Endothelial cell of umbilical vein (primary cell): Measurements from ENCODE around the gene FAM3D. TPM values are rescaled to one million over a fixed set of nuclear protein-coding genes. Genes with fewer than 3 reads are reported as not detected.

Source experiments
- BruUV-seq: library from RNA; stranded (reverse); fragments of 400-500 nt; replicated peaks from 2 replicates; lab custom pipeline; 2021; lab: Mats Ljungman, UMichigan
- CTCF ChIA-PET: fragments of 300-600, 350-600 bp; sonication (Branson Sonifier 250); formaldehyde crosslinking; loops from one replicate; lab custom pipeline; 2021; ENCODE audit warnings: antibody characterized with exemption, inconsistent platforms; lab: Charles Lee
- POLR2A ChIA-PET: fragments of 300-600, 350-600 bp; sonication (Branson Sonifier 250); formaldehyde crosslinking; loops from one replicate; lab custom pipeline; 2021; ENCODE audit warnings: antibody characterized with exemption, inconsistent platforms; lab: Charles Lee
- DNase-seq: peaks from one replicate; pipeline ENCODE4 v3.0.0-alpha.2; 2011; ENCODE audit warnings: low read depth, low spot score
- FAIRE-seq: peaks from 2 replicates; lab custom pipeline; 2011; peaks lifted over from hg19 to GRCh38; lab: Jason Lieb, UNC
- H2AFZ ChIP-seq: 2 replicates; pipeline ENCODE4 v1.6.0; 2012; ENCODE audit warnings: low read depth, low read length, control low read depth, inconsistent platforms
- H3K27ac ChIP-seq: 2 replicates; pipeline ENCODE4 v1.5.1; 2011; ENCODE audit warnings: low read depth, mild to moderate bottlenecking, control low read depth, low read length, moderate library complexity; ENCODE audit not compliant: insufficient read depth
- H3K27me3 ChIP-seq, 2 experiments: 2 replicates each; pipeline versions ENCODE4 v1.6.0 to v1.6.1; 2011; ENCODE audit warnings: low read length in 2 of 2, mixed read lengths in 1 of 2; ENCODE audit not compliant: control insufficient read depth in 2 of 2, insufficient read depth in 2 of 2
- H3K36me3 ChIP-seq, 2 experiments: 2 replicates in 1 of 2; 3 replicates in 1 of 2; pipeline ENCODE4 v1.5.1; 2011; ENCODE audit warnings: low read length in 2 of 2, mild to moderate bottlenecking in 1 of 2, moderate library complexity in 1 of 2; ENCODE audit not compliant: control insufficient read depth in 2 of 2, insufficient read depth in 2 of 2; ENCODE audit errors: extremely low read depth in 1 of 2
- H3K4me1 ChIP-seq: 3 replicates; pipeline ENCODE4 v1.5.1; 2011; ENCODE audit warnings: mild to moderate bottlenecking, low read length; ENCODE audit not compliant: control insufficient read depth, insufficient read depth; ENCODE audit errors: extremely low read depth
- H3K4me2 ChIP-seq: 2 replicates; pipeline ENCODE4 v1.6.1; 2011; ENCODE audit warnings: low read length, control low read depth, mixed read lengths; ENCODE audit not compliant: insufficient read depth
- H3K4me3 ChIP-seq, 3 experiments: fragments of 200-600 bp in 1 of 3; sonication (generic), shearing (Covaris generic) in 1 of 3; replicated peaks in 1 of 3; 2 replicates each; pipeline ENCODE4 v1.5.1; 2011 to 2016; ENCODE audit warnings: control low read depth in 3 of 3, low read length in 3 of 3, mild to moderate bottlenecking in 2 of 3, inconsistent platforms in 1 of 3, low read depth in 1 of 3, moderate library complexity in 1 of 3; ENCODE audit not compliant: insufficient read depth in 1 of 3
- H3K79me2 ChIP-seq: 2 replicates; pipeline ENCODE4 v1.6.0; 2012; ENCODE audit warnings: low read length, inconsistent platforms; ENCODE audit not compliant: control insufficient read depth, insufficient read depth
- H3K9ac ChIP-seq: replicated peaks from 2 replicates; pipeline ENCODE3; 2011; ENCODE audit warnings: low read length, control low read depth; ENCODE audit not compliant: insufficient read depth; ENCODE audit errors: extremely low read depth
- H3K9me1 ChIP-seq: replicated peaks from 3 replicates; pipeline ENCODE4 v1.6.0; 2011; ENCODE audit warnings: mild to moderate bottlenecking, low read length; ENCODE audit not compliant: control insufficient read depth, insufficient read depth; ENCODE audit errors: extremely low read depth
- H3K9me3 ChIP-seq: replicated peaks from 2 replicates; pipeline ENCODE4 v1.5.1; 2012; ENCODE audit warnings: low read length, inconsistent platforms; ENCODE audit not compliant: control insufficient read depth, insufficient read depth
- H4K20me1 ChIP-seq: replicated peaks from 2 replicates; pipeline ENCODE3; 2011; ENCODE audit warnings: mild to moderate bottlenecking, low read length; ENCODE audit not compliant: control insufficient read depth, insufficient read depth; ENCODE audit errors: extremely low read depth
- FOS ChIP-seq: IDR thresholded peaks from 2 replicates; pipeline ENCODE4 v1.6.1; 2011; ENCODE audit warnings: mild to moderate bottlenecking, low read length, moderate library complexity, borderline replicate concordance; ENCODE audit not compliant: insufficient read depth
- GATA2 ChIP-seq: IDR thresholded peaks from 2 replicates; pipeline ENCODE4 v1.7.0; 2011; ENCODE audit warnings: low read depth, mild to moderate bottlenecking, moderate library complexity, mixed read lengths, low read length; ENCODE audit not compliant: insufficient read length, insufficient read depth
- JUN ChIP-seq: IDR thresholded peaks from 2 replicates; pipeline ENCODE4 v1.6.1; 2011; ENCODE audit warnings: borderline replicate concordance, low read depth; ENCODE audit not compliant: insufficient read length, insufficient read depth
- MYC ChIP-seq: IDR thresholded peaks from one replicate; pipeline ENCODE4 v1.6.1; 2011; ENCODE audit warnings: mild to moderate bottlenecking, low read depth, low read length
- POLR2A ChIP-seq: IDR thresholded peaks from 2 replicates; pipeline ENCODE4 v1.6.1; 2012; ENCODE audit warnings: low read depth, mild to moderate bottlenecking, control low read depth, low read length
- dilution Hi-C: fragments of 300-500 bp; cut with MboI; formaldehyde crosslinking; loops from one replicate; pipeline ENCODE4 v1.15.0; 2019; ENCODE audit warnings: low sequenced_read_pairs; ENCODE audit not compliant: extremely low pct_ligation_motif_present
- intact Hi-C: fragments of 100-400 bp; cut with micrococcal nuclease; formaldehyde crosslinking; loops from one replicate; pipeline ENCODE4 v1.10.0; 2022
- polyA plus RNA-seq, 4 experiments: library from polyadenylated mRNA; depleted of rRNA in 3 of 4; stranded (reverse) in 3 of 4; unstranded in 1 of 4; fragments of >200 nt; gene quantifications; 2 replicates each; pipeline versions ENCODE4 v1.2.1 to v1.2.3, GENCODE V29; 2011 to 2012; ENCODE audit warnings: missing spikeins in 1 of 4
- total RNA-seq: library from RNA; stranded (reverse); gene quantifications from 2 replicates; pipeline ENCODE4 v1.2.3, GENCODE V29; 2021

FAM3D gene
- total and polyA plus RNA-seq, 2 donors (not counting 3 experiments of a cell fraction or from before 2014, with no cell fraction given) = 0.12 TPM; not detected in 1

DNA sequence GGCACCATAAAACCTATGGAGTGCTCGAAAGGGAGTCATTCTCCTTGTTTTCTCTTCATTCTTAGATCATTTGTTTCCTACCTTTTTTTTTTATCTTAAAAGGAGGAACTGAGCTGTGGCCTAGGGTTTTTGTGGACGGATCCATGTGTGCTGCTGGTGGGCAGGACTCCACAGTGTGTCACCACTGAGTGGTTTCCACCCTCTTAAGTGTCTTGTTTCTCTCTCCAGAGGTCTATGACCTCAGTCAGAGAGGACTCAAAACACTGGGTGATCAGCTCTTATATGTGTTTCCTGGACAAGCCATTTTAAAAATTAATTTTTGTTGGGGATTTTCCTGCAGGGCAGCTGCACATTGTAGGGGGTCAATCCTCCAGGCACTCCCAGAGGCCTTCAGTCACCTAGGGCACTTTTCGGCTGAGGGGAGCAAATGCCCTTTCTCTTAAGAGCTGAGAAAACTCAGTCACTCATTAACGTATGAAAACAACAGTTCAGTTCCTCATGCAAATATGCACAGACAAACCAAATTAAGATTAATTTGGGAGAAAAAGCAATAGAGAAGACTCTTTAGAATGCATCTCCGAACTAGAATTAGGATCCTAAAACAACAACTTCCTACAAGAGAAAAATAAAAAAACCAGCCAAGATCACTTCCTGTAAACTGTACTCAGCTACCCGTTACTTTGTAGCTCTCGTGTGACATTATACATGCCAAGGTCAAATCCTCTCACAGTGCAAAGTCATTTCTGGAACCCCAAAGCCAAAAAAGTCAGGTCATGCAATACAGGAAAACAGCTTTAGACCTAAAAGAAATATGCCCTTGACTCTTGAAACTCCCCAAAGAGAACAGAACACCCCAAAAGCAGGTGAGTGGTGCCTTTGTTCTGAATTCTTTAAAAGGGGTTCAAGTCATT is 27.6 kb upstream of the FAM3D start:
- Histone ChIP-seq H3K27me3 (no peaks in the 10 kb centered on the region), H4K20me1 (no peaks in the 10 kb centered on the region), H3K79me2 (no peaks in the 10 kb centered on the region), H3K9me3 (peaks cover 1% of the 10 kb centered on the region), H3K4me1 (no peaks in the 10 kb centered on the region), H3K4me2 (no peak overlapping the region), H3K4me3 (no peak overlapping the region), H3K36me3 (no peaks in the 10 kb centered on the region), H3K27ac (no peak overlapping the region), H3K9me1 (no peaks in the 10 kb centered on the region), H2AFZ (no peak overlapping the region), H3K9ac (no peak overlapping the region)
- no peak for TF ChIP-seq JUN
- no peak for TF ChIP-seq GATA2
- dilution Hi-C loops (no loop called here), intact Hi-C loops (no loop called here)
- ChIA-PET CTCF (interaction anchor here (0.8 kb wide), 1 partner anchor 130 kb away, joined by 3 read pairs; no protein-coding TSS in a partner anchor), POLR2A (no interaction called here)
- BruUV-seq = no TSS peak
- FAIRE-seq (no peak), DNase-seq (no peak)

- Histone ChIP-seq H3K9me1 (no peaks in the 10 kb centered on the region), H3K9me3 (peaks cover 1% of the 10 kb centered on the region), H3K9ac (no peak overlapping the region), H2AFZ (no peak overlapping the region), H3K27ac (no peak overlapping the region), H3K79me2 (no peaks in the 10 kb centered on the region), H3K4me2 (no peak overlapping the region), H3K4me3 (no peak overlapping the region), H3K36me3 (no peaks in the 10 kb centered on the region), H4K20me1 (no peaks in the 10 kb centered on the region), H3K4me1 (no peaks in the 10 kb centered on the region), H3K27me3 (no peaks in the 10 kb centered on the region)
- FAIRE-seq = no peak
- intact Hi-C loops = no loop called here
- BruUV-seq = no TSS peak
- dilution Hi-C loops = no loop called here
- ChIA-PET POLR2A (no interaction called here), CTCF (no interaction called here)
- no peak for DNase-seq
- TF ChIP-seq MYC (no peak), POLR2A (no peak), FOS (no peak)
These were observed 25.9 kb upstream of the FAM3D start for GRCh38 chr3:58692484-58692883.
